ENCODE data around the gene PRKCI.

DNA sequence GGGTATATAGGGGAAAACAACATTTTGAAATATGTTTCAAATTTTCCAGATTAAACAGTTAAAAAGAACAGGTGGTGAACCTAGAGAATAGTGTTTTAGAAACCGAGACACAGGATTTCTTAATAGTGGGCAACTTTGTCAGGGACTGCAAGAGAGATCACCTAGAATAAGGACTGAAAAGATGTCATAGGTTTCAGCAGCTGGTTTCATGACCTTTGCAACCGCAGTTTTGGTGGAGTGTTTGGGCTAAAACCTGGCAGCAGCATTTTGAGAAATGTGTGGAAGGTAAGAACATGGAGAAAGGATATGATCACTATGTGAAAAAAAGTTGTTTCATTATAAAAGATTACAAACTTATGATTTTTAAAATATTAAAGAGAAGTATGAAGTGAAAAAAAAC lies 34.9 kb downstream of the PRKCI start:
- TF ChIP-seq, protein P1, sequence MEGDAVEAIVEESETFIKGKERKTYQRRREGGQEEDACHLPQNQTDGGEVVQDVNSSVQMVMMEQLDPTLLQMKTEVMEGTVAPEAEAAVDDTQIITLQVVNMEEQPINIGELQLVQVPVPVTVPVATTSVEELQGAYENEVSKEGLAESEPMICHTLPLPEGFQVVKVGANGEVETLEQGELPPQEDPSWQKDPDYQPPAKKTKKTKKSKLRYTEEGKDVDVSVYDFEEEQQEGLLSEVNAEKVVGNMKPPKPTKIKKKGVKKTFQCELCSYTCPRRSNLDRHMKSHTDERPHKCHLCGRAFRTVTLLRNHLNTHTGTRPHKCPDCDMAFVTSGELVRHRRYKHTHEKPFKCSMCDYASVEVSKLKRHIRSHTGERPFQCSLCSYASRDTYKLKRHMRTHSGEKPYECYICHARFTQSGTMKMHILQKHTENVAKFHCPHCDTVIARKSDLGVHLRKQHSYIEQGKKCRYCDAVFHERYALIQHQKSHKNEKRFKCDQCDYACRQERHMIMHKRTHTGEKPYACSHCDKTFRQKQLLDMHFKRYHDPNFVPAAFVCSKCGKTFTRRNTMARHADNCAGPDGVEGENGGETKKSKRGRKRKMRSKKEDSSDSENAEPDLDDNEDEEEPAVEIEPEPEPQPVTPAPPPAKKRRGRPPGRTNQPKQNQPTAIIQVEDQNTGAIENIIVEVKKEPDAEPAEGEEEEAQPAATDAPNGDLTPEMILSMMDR (IDR thresholded peaks at IDR 0.05 in 8 of 11, conservative IDR thresholded peaks at IDR 0.05 in 3 of 11): no peak
- TF ChIP-seq POLR2A (IDR thresholded peaks at IDR 0.05): no peak

Data from spleen (tissue), 7 donors.